IMR-90 (cell line): ENCODE results near the gene SPCS2.

ENCODE experiments used
- CEBPB ChIP-seq: IDR thresholded peaks from 2 replicates; pipeline ENCODE4 v1.6.1; 2012; ENCODE audit warnings: low read depth, low read length, improper control_type of control experiment
- FOS ChIP-seq: fragments of 150-350 bp; IDR thresholded peaks from 2 replicates; pipeline ENCODE4 v1.6.1; 2016; ENCODE audit warnings: low read depth, low read length
- MXI1 ChIP-seq: IDR thresholded peaks from 2 replicates; pipeline ENCODE4 v1.6.1; 2012; ENCODE audit warnings: low read depth, mild to moderate bottlenecking, low read length, moderate library complexity, borderline replicate concordance
- POLR2A ChIP-seq: IDR thresholded peaks from 2 replicates; pipeline ENCODE4 v1.6.1; 2012; ENCODE audit warnings: mild to moderate bottlenecking, low read depth, low read length
- SMC3 ChIP-seq: fragments of 150-350 bp; IDR thresholded peaks from 2 replicates; pipeline ENCODE4 v1.6.1; 2016; ENCODE audit warnings: low read depth, mild to moderate bottlenecking, antibody characterized with exemption, low read length, moderate library complexity
- TF ChIP-seq, protein P1 (sequence below): conservative IDR thresholded peaks from 2 replicates; pipeline ENCODE4 v1.5.1; 2012; ENCODE audit warnings: mild to moderate bottlenecking, low read depth, low read length, improper control_type of control experiment
- TF ChIP-seq, protein P2 (sequence below): fragments of 150-350 bp; IDR thresholded peaks from 2 replicates; pipeline ENCODE4 v1.6.1; 2017; ENCODE audit warnings: mild to moderate bottlenecking, antibody characterized with exemption, low read length, low read depth
- TF ChIP-seq, protein P3 (sequence below): fragments of 150-350 bp; IDR thresholded peaks from 2 replicates; pipeline ENCODE4 v1.6.1; 2016; ENCODE audit warnings: low read depth, mild to moderate bottlenecking, low read length, moderate library complexity, borderline replicate concordance

DNA sequence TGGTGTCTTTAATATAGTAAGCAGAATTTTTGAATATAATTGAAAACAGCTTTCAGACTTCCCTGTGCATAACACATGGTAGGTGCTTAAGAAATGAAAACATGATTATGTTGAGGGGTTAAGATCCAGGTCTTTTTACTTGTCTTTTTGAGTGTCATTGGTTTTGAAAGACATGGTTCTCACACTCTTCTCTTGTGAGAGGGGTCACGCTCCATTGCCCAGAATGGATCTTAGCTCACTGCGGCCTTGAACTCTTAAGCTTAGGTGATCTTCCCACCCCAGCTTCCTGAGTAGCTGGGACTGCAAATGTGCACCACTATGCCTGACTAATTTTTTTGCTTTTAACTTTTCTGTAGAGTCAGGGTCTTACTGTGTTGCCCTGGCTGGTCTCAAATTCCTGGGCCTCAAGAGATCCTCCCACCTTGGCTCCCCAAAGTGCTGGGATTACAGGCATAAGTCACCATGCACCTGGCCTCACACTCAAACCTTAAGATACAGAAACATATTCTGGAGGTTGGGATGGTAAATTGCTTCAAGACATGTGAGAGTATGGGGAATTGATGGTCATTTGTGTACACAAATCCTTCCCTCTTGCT lies 1.4 kb downstream of the SPCS2 start:
- TF ChIP-seq, protein P1, sequence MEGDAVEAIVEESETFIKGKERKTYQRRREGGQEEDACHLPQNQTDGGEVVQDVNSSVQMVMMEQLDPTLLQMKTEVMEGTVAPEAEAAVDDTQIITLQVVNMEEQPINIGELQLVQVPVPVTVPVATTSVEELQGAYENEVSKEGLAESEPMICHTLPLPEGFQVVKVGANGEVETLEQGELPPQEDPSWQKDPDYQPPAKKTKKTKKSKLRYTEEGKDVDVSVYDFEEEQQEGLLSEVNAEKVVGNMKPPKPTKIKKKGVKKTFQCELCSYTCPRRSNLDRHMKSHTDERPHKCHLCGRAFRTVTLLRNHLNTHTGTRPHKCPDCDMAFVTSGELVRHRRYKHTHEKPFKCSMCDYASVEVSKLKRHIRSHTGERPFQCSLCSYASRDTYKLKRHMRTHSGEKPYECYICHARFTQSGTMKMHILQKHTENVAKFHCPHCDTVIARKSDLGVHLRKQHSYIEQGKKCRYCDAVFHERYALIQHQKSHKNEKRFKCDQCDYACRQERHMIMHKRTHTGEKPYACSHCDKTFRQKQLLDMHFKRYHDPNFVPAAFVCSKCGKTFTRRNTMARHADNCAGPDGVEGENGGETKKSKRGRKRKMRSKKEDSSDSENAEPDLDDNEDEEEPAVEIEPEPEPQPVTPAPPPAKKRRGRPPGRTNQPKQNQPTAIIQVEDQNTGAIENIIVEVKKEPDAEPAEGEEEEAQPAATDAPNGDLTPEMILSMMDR, result no peak
- no peak for TF ChIP-seq POLR2A
- TF ChIP-seq, protein P2, sequence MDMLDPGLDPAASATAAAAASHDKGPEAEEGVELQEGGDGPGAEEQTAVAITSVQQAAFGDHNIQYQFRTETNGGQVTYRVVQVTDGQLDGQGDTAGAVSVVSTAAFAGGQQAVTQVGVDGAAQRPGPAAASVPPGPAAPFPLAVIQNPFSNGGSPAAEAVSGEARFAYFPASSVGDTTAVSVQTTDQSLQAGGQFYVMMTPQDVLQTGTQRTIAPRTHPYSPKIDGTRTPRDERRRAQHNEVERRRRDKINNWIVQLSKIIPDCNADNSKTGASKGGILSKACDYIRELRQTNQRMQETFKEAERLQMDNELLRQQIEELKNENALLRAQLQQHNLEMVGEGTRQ, result no peak
- TF ChIP-seq, protein P3, sequence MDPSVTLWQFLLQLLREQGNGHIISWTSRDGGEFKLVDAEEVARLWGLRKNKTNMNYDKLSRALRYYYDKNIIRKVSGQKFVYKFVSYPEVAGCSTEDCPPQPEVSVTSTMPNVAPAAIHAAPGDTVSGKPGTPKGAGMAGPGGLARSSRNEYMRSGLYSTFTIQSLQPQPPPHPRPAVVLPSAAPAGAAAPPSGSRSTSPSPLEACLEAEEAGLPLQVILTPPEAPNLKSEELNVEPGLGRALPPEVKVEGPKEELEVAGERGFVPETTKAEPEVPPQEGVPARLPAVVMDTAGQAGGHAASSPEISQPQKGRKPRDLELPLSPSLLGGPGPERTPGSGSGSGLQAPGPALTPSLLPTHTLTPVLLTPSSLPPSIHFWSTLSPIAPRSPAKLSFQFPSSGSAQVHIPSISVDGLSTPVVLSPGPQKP, result no peak
- TF ChIP-seq FOS, result no peak
- no peak for TF ChIP-seq SMC3
- TF ChIP-seq CEBPB, result no peak
- TF ChIP-seq MXI1, result no peak
